PC-9 (cell line): ENCODE data around the gene SMARCA4.

Source experiments
- EZH2 ChIP-seq: fragments of 200-600 bp; sonication (generic); IDR thresholded peaks from 2 replicates; pipeline ENCODE4 v1.8.0; 2017; ENCODE audit warnings: antibody characterized with exemption, low read depth
- TF ChIP-seq, protein P1 (sequence below): fragments of 200-600 bp; sonication (generic); conservative IDR thresholded peaks from 2 replicates; pipeline ENCODE4 v1.6.1; 2017; ENCODE audit warnings: mixed run types, antibody characterized with exemption, mild to moderate bottlenecking, moderate library complexity

DNA sequence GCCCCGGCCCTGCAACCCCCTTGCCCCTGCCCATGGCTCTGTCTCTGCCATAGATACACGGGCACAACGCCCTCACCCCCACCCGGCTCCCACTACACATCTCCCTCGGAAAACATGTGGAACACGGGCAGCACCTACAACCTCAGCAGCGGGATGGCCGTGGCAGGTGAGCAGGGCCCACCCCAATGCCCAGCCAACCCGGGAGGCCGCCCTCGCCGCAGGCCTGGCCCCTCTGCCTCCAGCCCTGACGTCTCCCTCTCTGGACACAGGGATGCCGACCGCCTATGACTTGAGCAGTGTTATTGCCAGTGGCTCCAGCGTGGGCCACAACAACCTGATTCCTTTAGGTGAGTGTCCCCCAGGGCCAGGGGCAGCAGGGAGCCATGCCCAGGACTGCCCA, 40.0 kb upstream of the SMARCA4 start:
- TF ChIP-seq, protein P1, sequence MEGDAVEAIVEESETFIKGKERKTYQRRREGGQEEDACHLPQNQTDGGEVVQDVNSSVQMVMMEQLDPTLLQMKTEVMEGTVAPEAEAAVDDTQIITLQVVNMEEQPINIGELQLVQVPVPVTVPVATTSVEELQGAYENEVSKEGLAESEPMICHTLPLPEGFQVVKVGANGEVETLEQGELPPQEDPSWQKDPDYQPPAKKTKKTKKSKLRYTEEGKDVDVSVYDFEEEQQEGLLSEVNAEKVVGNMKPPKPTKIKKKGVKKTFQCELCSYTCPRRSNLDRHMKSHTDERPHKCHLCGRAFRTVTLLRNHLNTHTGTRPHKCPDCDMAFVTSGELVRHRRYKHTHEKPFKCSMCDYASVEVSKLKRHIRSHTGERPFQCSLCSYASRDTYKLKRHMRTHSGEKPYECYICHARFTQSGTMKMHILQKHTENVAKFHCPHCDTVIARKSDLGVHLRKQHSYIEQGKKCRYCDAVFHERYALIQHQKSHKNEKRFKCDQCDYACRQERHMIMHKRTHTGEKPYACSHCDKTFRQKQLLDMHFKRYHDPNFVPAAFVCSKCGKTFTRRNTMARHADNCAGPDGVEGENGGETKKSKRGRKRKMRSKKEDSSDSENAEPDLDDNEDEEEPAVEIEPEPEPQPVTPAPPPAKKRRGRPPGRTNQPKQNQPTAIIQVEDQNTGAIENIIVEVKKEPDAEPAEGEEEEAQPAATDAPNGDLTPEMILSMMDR, result no peak
- no peak for TF ChIP-seq EZH2
